Measurements from ENCODE around the gene C19orf44. TPM values are rescaled to one million over a fixed set of nuclear protein-coding genes. Genes with fewer than 3 reads are reported as not detected.

C19orf44 gene
- total RNA-seq (2022; extraction: Qiagen RNA extraction; ENCODE audit: low read depth) = 2.1 to 4.5 TPM (median 2.9 TPM) in 5 replicates

DNA sequence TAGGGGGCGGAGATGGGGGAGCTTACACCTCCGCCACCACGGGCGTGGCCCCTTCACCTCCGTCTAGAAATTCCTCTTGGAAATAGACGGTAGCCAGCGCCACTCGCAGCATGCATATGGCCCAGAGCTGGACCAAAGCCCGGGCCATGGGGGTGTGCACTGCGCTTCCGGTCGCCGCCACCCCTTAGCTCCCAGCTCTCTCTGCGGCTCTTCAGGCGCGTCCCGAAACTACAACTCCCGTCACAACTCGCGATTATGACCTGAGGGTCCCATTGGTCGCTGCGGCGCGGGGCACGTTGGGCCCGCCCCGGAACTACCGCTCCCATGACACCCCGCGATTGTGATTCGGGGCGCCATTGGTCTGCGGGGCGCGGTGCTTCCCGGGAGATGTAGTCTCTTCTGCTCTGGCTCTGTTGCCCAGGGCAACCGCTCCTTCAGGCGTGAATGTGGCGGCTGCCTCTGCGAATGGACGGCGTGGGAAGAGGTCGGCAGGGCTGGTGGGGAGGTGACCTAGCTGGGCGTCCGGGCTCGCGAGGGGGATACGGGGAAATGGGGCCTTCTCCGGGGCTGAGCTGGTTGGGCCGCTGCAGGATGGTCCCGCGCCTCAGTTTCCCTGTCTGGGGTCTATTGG, at the start of gene C19orf44, which contains the start of gene CALR3:
C19orf44 (plus strand) TSS at position 413 of the 631 bp plus-strand sequence. CDS start 4,399 bp downstream, outside the sequence.
CALR3 (minus strand) TSS at position 186 of the 631 bp plus-strand sequence; CDS start at position 148, 38 bp downstream.

DNA sequence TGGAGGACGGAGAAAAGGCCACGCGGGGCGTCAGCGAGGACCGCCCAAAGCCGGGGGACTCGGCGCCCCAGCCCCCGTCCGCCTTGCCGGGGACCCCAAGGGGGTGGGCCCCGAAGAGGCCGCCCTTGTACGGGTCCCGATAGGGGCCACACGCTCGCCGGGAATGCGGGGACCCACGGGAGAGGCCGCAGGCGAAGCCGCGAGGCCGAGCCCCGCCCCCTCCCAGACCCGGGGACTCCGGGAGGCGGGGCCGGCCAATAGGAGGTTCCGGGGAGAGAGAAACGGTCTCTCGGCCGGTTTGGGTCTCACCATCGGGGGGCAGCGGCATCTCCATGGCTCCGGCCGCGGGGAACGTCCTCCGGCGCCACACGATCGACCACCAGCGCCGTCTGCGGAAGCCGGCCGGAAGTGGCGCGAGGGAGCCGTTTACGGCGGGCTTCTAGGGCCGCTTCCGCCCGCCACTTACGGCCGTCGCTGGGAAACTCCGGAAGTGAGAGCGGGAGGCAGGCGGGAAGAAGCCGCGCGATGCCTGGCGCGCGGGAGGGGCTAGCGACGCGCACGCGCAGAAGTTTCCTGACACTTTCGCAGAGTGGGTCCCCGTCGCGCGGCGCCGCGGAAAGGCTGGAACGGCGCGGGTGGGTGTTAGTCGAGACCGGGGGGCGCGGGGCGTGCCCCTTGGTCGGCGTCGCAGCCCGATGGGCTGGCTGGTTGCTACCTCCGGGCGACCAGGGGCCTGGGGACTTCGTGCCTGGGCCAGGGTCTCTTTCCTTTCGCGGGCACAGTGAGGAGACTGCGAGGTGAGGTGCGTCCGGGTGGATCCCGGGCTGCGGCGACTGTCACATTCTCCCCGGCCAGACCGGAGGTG, 46.1 kb downstream of the C19orf44 start, which contains the start of gene CHERP:
CHERP (minus strand) TSS at position 393 of the 865 bp plus-strand sequence; CDS start at position 334, 59 bp downstream.

Other genes with a start within 250 kb of the C19orf44 start
- gene KLF2, start 171.6 kb upstream of the C19orf44 start, total RNA-seq (2022; extraction: Qiagen RNA extraction; ENCODE audit: low read depth) = 11.6 to 27.4 TPM (median 23.2 TPM) in 5 replicates
- gene EPS15L1, start 24.4 kb upstream of the C19orf44 start, total RNA-seq (2022; extraction: Qiagen RNA extraction; ENCODE audit: low read depth) = 12.7 to 17.4 TPM (median 15.4 TPM) in 5 replicates
- gene CALR3, start 227 bp upstream of the C19orf44 start, total RNA-seq (2022; extraction: Qiagen RNA extraction; ENCODE audit: low read depth) = not detected in 5 replicates
- gene CHERP, start 46.0 kb downstream of the C19orf44 start, total RNA-seq (2022; extraction: Qiagen RNA extraction; ENCODE audit: low read depth) = 29.1 to 33.6 TPM (median 31.4 TPM) in 5 replicates
- gene SLC35E1, start 76.0 kb downstream of the C19orf44 start, total RNA-seq (2022; extraction: Qiagen RNA extraction; ENCODE audit: low read depth) = 16.7 to 20.3 TPM (median 19.3 TPM) in 5 replicates
- 3.8 to 6.2 TPM (median 4.6 TPM) in 5 replicates for gene MED26, start 131.8 kb downstream of the C19orf44 start, total RNA-seq (2022; extraction: Qiagen RNA extraction; ENCODE audit: low read depth)
- 65.6 to 80.5 TPM (median 72.9 TPM) in 5 replicates for gene SMIM7, start 163.8 kb downstream of the C19orf44 start, total RNA-seq (2022; extraction: Qiagen RNA extraction; ENCODE audit: low read depth)
- gene TMEM38A, start 164.7 kb downstream of the C19orf44 start, total RNA-seq (2022; extraction: Qiagen RNA extraction; ENCODE audit: low read depth) = 0.87 to 1.8 TPM (median 1.5 TPM) in 5 replicates
- gene NWD1, start 223.5 kb downstream of the C19orf44 start, total RNA-seq (2022; extraction: Qiagen RNA extraction; ENCODE audit: low read depth) = not detected in 5 replicates